Measurements from ENCODE around the gene UNCX.
"Not testable (repeated sequence)": the region's sequence is repeated elsewhere in the genome, so short reads cannot be mapped to it uniquely, and the experiment has no call there.

UNCX gene

GRCh38 chr7:1255080-1255816, 22.6 kb downstream of the UNCX start:
- DNase-seq (ENCODE audit: insufficient read length, low spot score) (no peak), FAIRE-seq (no peak)

- FAIRE-seq (no peak), DNase-seq (ENCODE audit: insufficient read length, low spot score) (no peak)
Observed at GRCh38 chr7:1255817-1256340, 23.2 kb downstream of the UNCX start.

- no peak for FAIRE-seq
- no peak for DNase-seq (ENCODE audit: insufficient read length, low spot score)
Observed at GRCh38 chr7:1256621-1257020, 23.9 kb downstream of the UNCX start.

- no peak for DNase-seq (ENCODE audit: insufficient read length, low spot score)
- no peak for FAIRE-seq
Observed at GRCh38 chr7:1257221-1257620, 24.5 kb downstream of the UNCX start.

- no peak for FAIRE-seq
Observed at GRCh38 chr7:1257863-1258262, 25.2 kb downstream of the UNCX start.

GRCh38 chr7:1259621-1260243, 27.1 kb downstream of the UNCX start:
- DNase-seq (ENCODE audit: insufficient read length, low spot score), result no peak
- FAIRE-seq, result no peak

More at GRCh38 chr7:1257863-1258262, 25.2 kb downstream of the UNCX start:
- no peak for DNase-seq (ENCODE audit: insufficient read length, low spot score)

- FAIRE-seq (no peak), DNase-seq (ENCODE audit: insufficient read length, low spot score) (no peak)
Observed at GRCh38 chr7:1260244-1260635, 27.6 kb downstream of the UNCX start.

- not testable (repeated sequence) for FAIRE-seq; DNase-seq (ENCODE audit: insufficient read length, low spot score)
Observed at GRCh38 chr7:1261036-1261435, 28.4 kb downstream of the UNCX start.

- no peak for DNase-seq (ENCODE audit: insufficient read length, low spot score)
- FAIRE-seq, result no peak
Observed at GRCh38 chr7:1262441-1262840, 29.8 kb downstream of the UNCX start.

- DNase-seq (ENCODE audit: insufficient read length, low spot score) (no peak), FAIRE-seq (no peak)
Observed at GRCh38 chr7:1263391-1263951, 30.8 kb downstream of the UNCX start.

GRCh38 chr7:1264345-1265280, 31.9 kb downstream of the UNCX start:
- no peak for DNase-seq (ENCODE audit: insufficient read length, low spot score)
- FAIRE-seq, result no peak

GRCh38 chr7:1267016-1267900, 34.6 kb downstream of the UNCX start:
- FAIRE-seq, result no peak
- DNase-seq (ENCODE audit: insufficient read length, low spot score), result no peak

- no peak for DNase-seq (ENCODE audit: insufficient read length, low spot score)
- FAIRE-seq, result no peak
Observed at GRCh38 chr7:1268076-1268815, 35.6 kb downstream of the UNCX start.

- FAIRE-seq, result no peak
- DNase-seq (ENCODE audit: insufficient read length, low spot score), result no peak
Observed at GRCh38 chr7:1268866-1269265, 36.2 kb downstream of the UNCX start.

- FAIRE-seq, result no peak
- no peak for DNase-seq (ENCODE audit: insufficient read length, low spot score)
Observed at GRCh38 chr7:1269336-1269890, 36.7 kb downstream of the UNCX start.

GRCh38 chr7:1270181-1270580, 37.5 kb downstream of the UNCX start:
- FAIRE-seq (no peak), DNase-seq (ENCODE audit: insufficient read length, low spot score) (no peak)

GRCh38 chr7:1271046-1271445, 38.4 kb downstream of the UNCX start:
- FAIRE-seq (no peak), DNase-seq (ENCODE audit: insufficient read length, low spot score) (no peak)

GRCh38 chr7:1271656-1272055, 39.0 kb downstream of the UNCX start:
- FAIRE-seq (no peak), DNase-seq (ENCODE audit: insufficient read length, low spot score) (no peak)

- FAIRE-seq, result not testable (repeated sequence)
Observed at GRCh38 chr7:1272136-1272535, 39.5 kb downstream of the UNCX start.

More at GRCh38 chr7:1272136-1272535, 39.5 kb downstream of the UNCX start:
- not testable (repeated sequence) for DNase-seq (ENCODE audit: insufficient read length, low spot score)
